ENCODE measurements around the gene KIF26B. TPM values are rescaled to one million over a fixed set of nuclear protein-coding genes. Genes with fewer than 3 reads are reported as not detected.
"Not testable (repeated sequence)": the region's sequence is repeated elsewhere in the genome, so short reads cannot be mapped to it uniquely, and the experiment has no call there.

The KIF26B gene
- total RNA-seq, 2 experiments from 2014 or later, result not detected

- POLR2A ChIA-PET, result no interaction called here
- no peak overlapping the region for H3K4me3 Mint-ChIP-seq
- CTCF ChIA-PET, result no interaction called here
These were observed 173.1 kb downstream of the KIF26B start for GRCh38 chr1:245327842-245328241.

GRCh38 chr1:245330951-245331350 lies 176.2 kb downstream of the KIF26B start:
- no peaks in the 10 kb centered on the region for H3K36me3 Mint-ChIP-seq (ENCODE audit: low read depth)
- no peak for DNase-seq
- H3K4me1 Mint-ChIP-seq, result no peaks in the 10 kb centered on the region
- no peaks in the 10 kb centered on the region for H3K9me3 Mint-ChIP-seq
- H3K27ac Mint-ChIP-seq, result no peak overlapping the region
- H3K4me3 Mint-ChIP-seq, result no peak overlapping the region
- POLR2A ChIA-PET, result no interaction called here
- H3K27me3 Mint-ChIP-seq, result no peaks in the 10 kb centered on the region
- CTCF ChIA-PET, result interaction anchor here (0.6 kb wide), 1 partner anchor 79 kb away, joined by 3 read pairs; no protein-coding TSS in a partner anchor

More at GRCh38 chr1:245327842-245328241, 173.1 kb downstream of the KIF26B start:
- H3K27me3 Mint-ChIP-seq, result no peaks in the 10 kb centered on the region
- H3K27ac Mint-ChIP-seq, result no peak overlapping the region
- H3K9me3 Mint-ChIP-seq, result no peaks in the 10 kb centered on the region
- no peak for DNase-seq
- H3K4me1 Mint-ChIP-seq, result no peaks in the 10 kb centered on the region
- no peaks in the 10 kb centered on the region for H3K36me3 Mint-ChIP-seq (ENCODE audit: low read depth)

GRCh38 chr1:245332085-245332484 lies 177.3 kb downstream of the KIF26B start:
- Mint-ChIP-seq H3K36me3 (ENCODE audit: low read depth) (no peaks in the 10 kb centered on the region), H3K4me3 (no peak overlapping the region), H3K27ac (no peak overlapping the region), H3K27me3 (no peaks in the 10 kb centered on the region), H3K4me1 (no peaks in the 10 kb centered on the region), H3K9me3 (no peaks in the 10 kb centered on the region)
- DNase-seq, result no peak
- CTCF ChIA-PET, result no interaction called here
- POLR2A ChIA-PET, result no interaction called here

- no peak for DNase-seq
- H3K27ac Mint-ChIP-seq, result no peak overlapping the region
- no peaks in the 10 kb centered on the region for H3K9me3 Mint-ChIP-seq
- no peaks in the 10 kb centered on the region for H3K27me3 Mint-ChIP-seq
- no peaks in the 10 kb centered on the region for H3K36me3 Mint-ChIP-seq (ENCODE audit: low read depth)
- POLR2A ChIA-PET, result no interaction called here
- H3K4me3 Mint-ChIP-seq, result no peak overlapping the region
- CTCF ChIA-PET, result no interaction called here
- H3K4me1 Mint-ChIP-seq, result no peaks in the 10 kb centered on the region
These were observed 177.7 kb downstream of the KIF26B start for GRCh38 chr1:245332513-245332912.

GRCh38 chr1:245334235-245334634 lies 179.4 kb downstream of the KIF26B start:
- DNase-seq, result no peak
- no peak overlapping the region for H3K4me3 Mint-ChIP-seq
- CTCF ChIA-PET, result no interaction called here
- H3K9me3 Mint-ChIP-seq, result no peaks in the 10 kb centered on the region
- no peaks in the 10 kb centered on the region for H3K4me1 Mint-ChIP-seq
- no peaks in the 10 kb centered on the region for H3K36me3 Mint-ChIP-seq (ENCODE audit: low read depth)
- H3K27me3 Mint-ChIP-seq, result peaks cover 2% of the 10 kb centered on the region
- POLR2A ChIA-PET, result no interaction called here
- H3K27ac Mint-ChIP-seq, result no peak overlapping the region

GRCh38 chr1:245334827-245335490 lies 180.2 kb downstream of the KIF26B start:
- no peak overlapping the region for H3K27ac Mint-ChIP-seq
- no peak overlapping the region for H3K4me3 Mint-ChIP-seq
- H3K36me3 Mint-ChIP-seq (ENCODE audit: low read depth), result no peaks in the 10 kb centered on the region
- ChIA-PET POLR2A (interaction anchor here (0.6 kb wide), 1 partner anchor 363 kb away, joined by 3 read pairs; no protein-coding TSS in a partner anchor), CTCF (no interaction called here)
- DNase-seq, result no peak
- no peaks in the 10 kb centered on the region for H3K9me3 Mint-ChIP-seq
- peaks cover 2% of the 10 kb centered on the region for H3K27me3 Mint-ChIP-seq
- H3K4me1 Mint-ChIP-seq, result no peaks in the 10 kb centered on the region

GRCh38 chr1:245335684-245336083 lies 180.9 kb downstream of the KIF26B start:
- H3K4me3 Mint-ChIP-seq, H3K4me1 Mint-ChIP-seq, POLR2A ChIA-PET: not testable (repeated sequence)

GRCh38 chr1:245336149-245336983 lies 181.6 kb downstream of the KIF26B start:
- Mint-ChIP-seq H3K9me3 (no peaks in the 10 kb centered on the region), H3K36me3 (ENCODE audit: low read depth) (no peaks in the 10 kb centered on the region), H3K4me1 (no peaks in the 10 kb centered on the region), H3K4me3 (no peak overlapping the region), H3K27me3 (peaks cover 2% of the 10 kb centered on the region), H3K27ac (no peak overlapping the region)
- DNase-seq, result no peak
- CTCF ChIA-PET, result no interaction called here
- POLR2A ChIA-PET, result no interaction called here

More at GRCh38 chr1:245335684-245336083, 180.9 kb downstream of the KIF26B start:
- CTCF ChIA-PET; H3K27me3 Mint-ChIP-seq; H3K9me3 Mint-ChIP-seq; H3K36me3 Mint-ChIP-seq (ENCODE audit: low read depth); DNase-seq; H3K27ac Mint-ChIP-seq: not testable (repeated sequence)

- H3K4me3 Mint-ChIP-seq; H3K9me3 Mint-ChIP-seq; H3K4me1 Mint-ChIP-seq; DNase-seq; H3K36me3 Mint-ChIP-seq (ENCODE audit: low read depth); CTCF ChIA-PET; H3K27me3 Mint-ChIP-seq; POLR2A ChIA-PET; H3K27ac Mint-ChIP-seq: not testable (repeated sequence)
These were observed 182.2 kb downstream of the KIF26B start for GRCh38 chr1:245336984-245337355.

- H3K4me1 Mint-ChIP-seq, result no peaks in the 10 kb centered on the region
- H3K4me3 Mint-ChIP-seq, result no peak overlapping the region
- no peaks in the 10 kb centered on the region for H3K36me3 Mint-ChIP-seq (ENCODE audit: low read depth)
- peaks cover 2% of the 10 kb centered on the region for H3K27me3 Mint-ChIP-seq
- H3K9me3 Mint-ChIP-seq, result no peaks in the 10 kb centered on the region
- CTCF ChIA-PET, result interaction anchor here (0.5 to 0.7 kb wide), 2 partner anchors 181 to 1436 kb away, joined by 3 read pairs; no protein-coding TSS in a partner anchor
- POLR2A ChIA-PET, result no interaction called here
- no peak for DNase-seq
- H3K27ac Mint-ChIP-seq, result no peak overlapping the region
These were observed 183.2 kb downstream of the KIF26B start for GRCh38 chr1:245337829-245338484.

GRCh38 chr1:245338485-245338877 lies 183.7 kb downstream of the KIF26B start:
- DNase-seq, result no peak
- Mint-ChIP-seq H3K9me3 (no peaks in the 10 kb centered on the region), H3K27ac (no peak overlapping the region), H3K36me3 (ENCODE audit: low read depth) (no peaks in the 10 kb centered on the region), H3K4me1 (no peaks in the 10 kb centered on the region), H3K4me3 (no peak overlapping the region), H3K27me3 (peaks cover 2% of the 10 kb centered on the region)
- ChIA-PET POLR2A (no interaction called here), CTCF (interaction anchor here (0.5 kb wide), 1 partner anchor 1436 kb away, joined by 3 read pairs; no protein-coding TSS in a partner anchor)

GRCh38 chr1:245341743-245342142 lies 187.0 kb downstream of the KIF26B start:
- Mint-ChIP-seq H3K27ac (no peak overlapping the region), H3K4me1 (no peaks in the 10 kb centered on the region), H3K9me3 (peaks cover 4% of the 10 kb centered on the region), H3K36me3 (ENCODE audit: low read depth) (no peaks in the 10 kb centered on the region), H3K27me3 (peaks cover 2% of the 10 kb centered on the region), H3K4me3 (no peak overlapping the region)
- no peak for DNase-seq
- CTCF ChIA-PET, result no interaction called here
- POLR2A ChIA-PET, result no interaction called here

- ChIA-PET CTCF (no interaction called here), POLR2A (no interaction called here)
- H3K36me3 Mint-ChIP-seq (ENCODE audit: low read depth), result no peaks in the 10 kb centered on the region
These were observed 190.6 kb downstream of the KIF26B start for GRCh38 chr1:245345191-245345884.

More at GRCh38 chr1:245345191-245345884, 190.6 kb downstream of the KIF26B start:
- no peak for DNase-seq
- H3K4me3 Mint-ChIP-seq, result no peak overlapping the region
- H3K4me1 Mint-ChIP-seq, result no peaks in the 10 kb centered on the region
- no peak overlapping the region for H3K27ac Mint-ChIP-seq
- no peaks in the 10 kb centered on the region for H3K27me3 Mint-ChIP-seq
- H3K9me3 Mint-ChIP-seq, result peaks cover 4% of the 10 kb centered on the region

Data from activated CD4-positive, alpha-beta memory T cell treated with anti-CD3 and anti-CD28 coated beads, Interleukin-2, amount 10 ng/mL, durations not matched to agents 7 days and 5 days (primary cell).